GM21717 (cell line): ENCODE results near the gene ACAP1.

ENCODE experiments used
- ATAC-seq: cut with Tn5 transposase; IDR thresholded peaks from one replicate; pipeline ENCODE4 v1.9.1; 2021; ENCODE audit warnings: mild to moderate bottlenecking, moderate library complexity; ENCODE audit not compliant: unreplicated experiment

ACAP1 gene

GRCh38 chr17:7384489-7385081 is 48.3 kb downstream of the ACAP1 start:
- ATAC-seq, result no peak

GRCh38 chr17:7388856-7389255 is 52.5 kb downstream of the ACAP1 start:
- no peak for ATAC-seq

- no peak for ATAC-seq
Observed at GRCh38 chr17:7389924-7390910, 53.9 kb downstream of the ACAP1 start.

GRCh38 chr17:7391307-7391706 is 55.0 kb downstream of the ACAP1 start:
- ATAC-seq, result no peak

- ATAC-seq, result no peak
Observed at GRCh38 chr17:7392696-7393612, 56.6 kb downstream of the ACAP1 start.

- ATAC-seq, result peak; percentile 38
Observed at GRCh38 chr17:7393613-7394451, 57.5 kb downstream of the ACAP1 start.

GRCh38 chr17:7394452-7395191 is 58.3 kb downstream of the ACAP1 start, which contains the start of gene PLSCR3:
PLSCR3 (minus strand) TSS chr17:7394525; CDS start chr17:7394110, 415 bp downstream.
- ATAC-seq, result peak; percentile 66

GRCh38 chr17:7396147-7396546 is 59.8 kb downstream of the ACAP1 start:
- no peak for ATAC-seq

GRCh38 chr17:7398612-7399011 is 62.3 kb downstream of the ACAP1 start:
- no peak for ATAC-seq
